ENCODE measurements around the gene ACSF3.
"Not testable (repeated sequence)": the region's sequence is repeated elsewhere in the genome, so short reads cannot be mapped to it uniquely, and the experiment has no call there.

Gene ACSF3

GRCh38 chr16:89179656-89180315 is 86.1 kb downstream of the ACSF3 start:
- no peak for DNase-seq

- no peak for DNase-seq
Observed at GRCh38 chr16:89183463-89183862, 89.8 kb downstream of the ACSF3 start.

- DNase-seq, result no peak
Observed at GRCh38 chr16:89183975-89184676, 90.5 kb downstream of the ACSF3 start.

- DNase-seq, result no peak
Observed at GRCh38 chr16:89184677-89184932, 91.0 kb downstream of the ACSF3 start.

- DNase-seq, result no peak
Observed at GRCh38 chr16:89184933-89185794, 91.5 kb downstream of the ACSF3 start.

GRCh38 chr16:89185887-89186592 is 92.4 kb downstream of the ACSF3 start:
- not testable (repeated sequence) for DNase-seq

GRCh38 chr16:89186593-89187031 is 93.0 kb downstream of the ACSF3 start:
- not testable (repeated sequence) for DNase-seq

- no peak for DNase-seq
Observed at GRCh38 chr16:89187032-89187769, 93.5 kb downstream of the ACSF3 start.

- DNase-seq, result no peak
Observed at GRCh38 chr16:89187770-89188392, 94.2 kb downstream of the ACSF3 start.

GRCh38 chr16:89188471-89189357 is 95.1 kb downstream of the ACSF3 start:
- DNase-seq, result not testable (repeated sequence)

- no peak for DNase-seq
Observed at GRCh38 chr16:89189358-89190025, 95.8 kb downstream of the ACSF3 start.

- DNase-seq, result no peak
Observed at GRCh38 chr16:89190150-89190958, 96.7 kb downstream of the ACSF3 start.

GRCh38 chr16:89191033-89191900 is 97.6 kb downstream of the ACSF3 start:
- no peak for DNase-seq

GRCh38 chr16:89191901-89192185 is 98.2 kb downstream of the ACSF3 start:
- no peak for DNase-seq

GRCh38 chr16:89192186-89192955 is 98.7 kb downstream of the ACSF3 start:
- peak; percentile 35 to 80 for DNase-seq

GRCh38 chr16:89192956-89193575 is 99.4 kb downstream of the ACSF3 start:
- DNase-seq, result peak; percentile 69 to 70

GRCh38 chr16:89193576-89194293 is 100.1 kb downstream of the ACSF3 start:
- no peak for DNase-seq

All from stimulated activated CD4-positive, alpha-beta T cell treated with anti-CD3 and anti-CD28 coated beads, Interleukin-4, amount 100 ng/mL, for 4 hours (primary cell).